Activated CD4-positive, alpha-beta T cell treated with anti-CD3 and anti-CD28 coated beads, Interleukin-2, Interleukin-4, amounts not matched to agents 100 ng/mL and 50 ng/mL, durations not matched to agents 16 hours and 8 hours (primary cell): ENCODE measurements around the gene MAGEA9.
"Not testable (repeated sequence)": the region's sequence is repeated elsewhere in the genome, so short reads cannot be mapped to it uniquely, and the experiment has no call there.

ENCODE experiments used
- DNase-seq: peaks from one replicate; pipeline ENCODE4 v3.0.0-alpha.2; 2020; ENCODE audit warnings: low spot score

The MAGEA9 gene, protein sequence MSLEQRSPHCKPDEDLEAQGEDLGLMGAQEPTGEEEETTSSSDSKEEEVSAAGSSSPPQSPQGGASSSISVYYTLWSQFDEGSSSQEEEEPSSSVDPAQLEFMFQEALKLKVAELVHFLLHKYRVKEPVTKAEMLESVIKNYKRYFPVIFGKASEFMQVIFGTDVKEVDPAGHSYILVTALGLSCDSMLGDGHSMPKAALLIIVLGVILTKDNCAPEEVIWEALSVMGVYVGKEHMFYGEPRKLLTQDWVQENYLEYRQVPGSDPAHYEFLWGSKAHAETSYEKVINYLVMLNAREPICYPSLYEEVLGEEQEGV

DNA sequence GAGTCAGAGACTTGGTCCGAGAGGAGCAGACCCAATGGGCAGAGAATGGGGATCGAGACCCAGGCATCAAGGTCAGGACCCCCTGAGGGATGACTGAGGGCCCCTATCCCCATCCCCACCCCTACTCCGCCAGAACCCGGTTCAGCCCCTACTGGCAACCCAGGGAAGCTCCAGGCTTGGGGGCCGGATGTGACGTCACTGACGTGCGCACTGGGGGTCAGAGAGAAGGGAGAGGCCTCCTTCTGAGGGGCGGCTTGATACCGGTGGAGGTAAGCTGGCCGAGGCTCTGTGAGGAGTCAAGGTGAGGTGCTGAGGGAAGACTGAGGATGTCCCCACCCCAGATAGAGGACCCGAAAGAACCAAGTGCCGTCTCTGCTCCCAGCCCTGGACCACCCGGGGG is at the start of gene MAGEA9:
MAGEA9 (plus strand) TSS at position 204 of the 400 bp plus-strand sequence. CDS start 4,281 bp downstream, outside the sequence.
- not testable (repeated sequence) for DNase-seq

DNA sequence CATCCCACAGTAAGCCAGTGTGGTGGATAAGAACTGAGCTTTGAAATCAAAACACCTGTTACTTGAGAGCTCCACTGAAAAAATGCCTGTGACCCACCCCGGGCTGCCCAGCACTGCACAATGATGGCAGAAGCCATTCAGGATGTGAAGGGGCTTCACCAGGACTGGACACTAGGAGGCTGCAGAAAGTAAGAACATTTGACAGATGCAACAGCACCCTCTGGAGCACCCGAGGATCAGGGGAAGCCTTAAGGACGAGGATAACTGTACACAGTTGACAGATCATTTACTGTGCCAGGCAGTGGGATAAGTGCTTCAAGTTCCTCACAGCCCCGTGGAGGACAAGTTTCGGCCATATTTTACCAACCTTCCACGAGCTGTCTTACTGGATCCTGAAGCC is 39.5 kb upstream of the MAGEA9 start:
- DNase-seq: not testable (repeated sequence)

DNA sequence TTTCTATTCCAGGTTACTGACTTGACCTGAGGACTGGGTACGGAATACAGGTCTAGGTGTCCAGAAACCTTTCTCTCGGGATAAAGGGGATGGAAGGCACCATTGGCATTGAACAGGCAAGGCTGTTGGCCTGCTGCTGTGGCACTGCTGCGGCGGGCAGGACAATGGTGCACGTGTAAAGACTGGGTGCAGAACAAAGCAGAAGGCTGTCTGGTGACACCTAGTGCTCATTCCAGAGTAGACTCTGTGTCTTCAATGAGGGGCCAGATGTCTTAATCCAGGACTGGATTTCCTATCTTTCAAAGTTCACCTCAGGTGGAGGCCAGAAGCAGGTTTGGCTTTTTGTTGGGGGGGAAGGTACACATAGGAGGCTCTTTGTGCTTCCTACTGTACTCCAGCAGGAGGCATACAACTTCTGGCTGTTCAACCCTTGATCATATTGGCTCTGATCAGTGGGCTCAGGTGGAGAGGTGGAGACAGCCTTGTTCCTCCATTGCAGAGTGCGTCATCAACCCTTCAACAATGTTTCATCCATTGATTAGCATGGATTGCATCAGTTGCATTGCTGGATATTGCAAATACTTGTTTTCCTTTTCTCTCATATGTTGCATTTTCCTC is 35.2 kb upstream of the MAGEA9 start:
- not testable (repeated sequence) for DNase-seq

DNA sequence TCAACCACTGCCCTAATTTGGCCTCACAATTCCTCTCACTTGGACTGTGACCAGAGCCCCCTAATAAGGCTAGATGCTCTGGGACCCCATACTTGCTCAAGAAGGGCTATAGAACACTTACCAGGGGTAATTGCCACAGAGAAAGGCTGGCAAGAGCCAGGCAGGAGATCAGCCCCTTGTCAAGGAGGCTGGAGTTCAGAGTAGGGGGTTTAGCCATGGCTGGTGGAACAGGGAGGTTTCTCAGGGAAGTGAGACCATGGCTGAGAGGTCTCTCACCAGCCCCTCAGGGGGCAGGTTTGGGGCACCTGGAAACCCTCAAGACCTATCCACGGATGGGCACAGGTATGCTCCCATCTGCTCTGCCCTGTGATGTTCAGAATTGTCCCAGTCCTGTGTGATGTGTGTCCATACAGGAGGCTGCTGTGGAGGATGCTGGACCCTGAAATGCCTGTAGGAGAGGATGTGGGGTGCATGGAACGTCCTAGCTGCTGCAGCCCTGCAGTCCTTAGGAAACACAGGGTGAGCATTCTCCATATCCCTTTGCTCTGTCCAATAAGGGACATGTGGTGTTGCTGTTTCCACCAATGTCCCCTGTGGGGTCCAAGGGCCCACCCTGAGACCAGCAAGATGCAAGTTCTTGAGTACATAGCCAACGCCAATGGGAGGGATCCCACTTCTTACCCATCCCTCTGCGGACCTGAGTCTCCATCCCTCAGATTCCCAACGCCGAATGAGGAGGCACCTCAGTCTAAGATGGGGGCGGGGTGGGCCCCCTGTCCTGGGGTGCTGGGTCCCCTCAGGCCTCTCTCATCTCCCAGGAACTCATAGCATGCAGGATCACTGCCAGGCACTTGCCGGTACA is 24.3 kb upstream of the MAGEA9 start:
- DNase-seq: no peak

DNA sequence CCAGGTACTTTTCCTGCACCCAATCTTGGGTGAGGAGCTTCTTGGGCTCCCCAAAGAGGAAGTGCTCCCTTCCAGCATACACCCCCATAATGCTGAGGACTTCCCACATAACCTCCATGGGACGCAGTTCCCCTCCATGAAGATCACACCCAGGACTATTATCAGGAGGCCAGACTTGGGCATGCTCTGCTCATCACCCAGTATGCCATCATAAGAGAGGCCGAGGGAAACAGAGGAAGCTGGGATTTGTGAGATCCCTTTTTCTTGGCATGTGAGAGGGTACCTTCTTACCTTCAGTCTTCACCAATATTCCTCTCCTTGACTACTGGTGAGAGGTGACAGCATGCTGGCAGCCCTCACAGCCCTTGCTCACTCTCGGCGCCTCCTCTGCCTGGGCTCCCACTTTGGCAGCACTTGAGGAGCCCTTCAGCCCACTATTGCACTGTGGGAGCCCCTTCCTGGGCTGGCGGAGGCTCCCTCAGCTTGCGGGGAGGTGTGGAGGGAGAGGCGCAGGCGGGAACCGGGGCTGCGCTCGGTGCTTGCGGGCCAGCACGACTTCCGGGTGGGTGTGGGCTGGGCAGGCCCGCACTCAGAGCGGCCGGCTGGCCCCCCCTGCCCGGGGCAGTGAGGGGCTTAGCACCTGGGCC is 23.5 kb upstream of the MAGEA9 start:
- DNase-seq: no peak

DNA sequence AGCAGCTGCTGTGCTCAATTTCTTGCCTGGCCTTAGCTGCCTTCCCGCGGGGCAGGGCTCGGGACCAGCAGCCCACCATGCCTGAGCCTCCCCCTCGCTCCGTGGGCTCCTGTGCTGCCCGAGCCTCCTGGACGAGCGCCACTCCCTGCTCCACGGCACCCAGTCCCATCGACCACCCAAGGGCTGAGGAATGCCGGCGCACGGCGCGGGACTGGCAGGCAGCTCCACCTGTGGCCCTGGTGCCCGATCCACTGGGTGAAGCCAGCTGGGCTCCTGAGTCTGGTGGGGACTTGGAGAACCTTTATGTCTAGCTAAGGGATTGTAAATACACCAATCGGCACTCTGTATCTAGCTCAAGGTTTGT is 23.0 kb upstream of the MAGEA9 start:
- not testable (repeated sequence) for DNase-seq

DNA sequence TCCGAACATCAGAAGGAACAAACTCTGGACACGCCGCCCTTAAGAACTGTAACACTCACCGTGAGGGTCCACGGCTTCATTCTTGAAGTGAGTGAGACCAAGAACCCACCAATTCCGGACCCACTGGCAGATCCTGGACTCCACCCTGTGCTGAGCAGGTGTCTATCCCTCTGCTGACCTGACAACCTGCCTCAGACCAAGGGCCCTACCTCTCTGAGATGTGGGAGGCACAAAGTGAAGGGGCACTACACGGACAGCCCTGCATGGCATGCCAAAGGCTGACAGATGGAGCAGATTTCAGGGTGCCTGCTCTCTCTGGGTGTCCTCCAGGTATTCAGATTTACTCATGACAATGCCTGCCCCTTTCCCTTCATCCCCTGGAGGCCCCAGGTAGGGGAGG is 21.9 kb upstream of the MAGEA9 start:
- DNase-seq: no peak

DNA sequence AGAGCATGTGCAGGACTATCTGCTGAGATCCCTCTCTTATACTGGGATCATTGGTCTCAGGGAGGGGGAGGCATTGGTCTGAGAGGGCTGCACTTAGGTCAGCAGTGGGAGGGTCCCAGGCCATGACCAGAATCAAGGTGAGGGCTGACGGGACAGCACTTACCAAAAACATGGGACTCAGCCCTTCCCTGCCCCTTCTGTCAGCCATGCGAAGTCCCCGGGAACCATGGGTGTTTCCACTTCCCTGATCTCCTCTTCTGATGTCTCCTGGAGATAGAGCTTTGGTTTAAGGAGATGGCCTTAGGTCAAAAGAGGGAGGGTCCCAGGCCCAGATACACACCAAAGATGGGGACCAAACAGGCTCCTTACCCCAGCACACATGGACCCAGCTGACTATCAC is 20.8 kb upstream of the MAGEA9 start:
- DNase-seq: no peak

DNA sequence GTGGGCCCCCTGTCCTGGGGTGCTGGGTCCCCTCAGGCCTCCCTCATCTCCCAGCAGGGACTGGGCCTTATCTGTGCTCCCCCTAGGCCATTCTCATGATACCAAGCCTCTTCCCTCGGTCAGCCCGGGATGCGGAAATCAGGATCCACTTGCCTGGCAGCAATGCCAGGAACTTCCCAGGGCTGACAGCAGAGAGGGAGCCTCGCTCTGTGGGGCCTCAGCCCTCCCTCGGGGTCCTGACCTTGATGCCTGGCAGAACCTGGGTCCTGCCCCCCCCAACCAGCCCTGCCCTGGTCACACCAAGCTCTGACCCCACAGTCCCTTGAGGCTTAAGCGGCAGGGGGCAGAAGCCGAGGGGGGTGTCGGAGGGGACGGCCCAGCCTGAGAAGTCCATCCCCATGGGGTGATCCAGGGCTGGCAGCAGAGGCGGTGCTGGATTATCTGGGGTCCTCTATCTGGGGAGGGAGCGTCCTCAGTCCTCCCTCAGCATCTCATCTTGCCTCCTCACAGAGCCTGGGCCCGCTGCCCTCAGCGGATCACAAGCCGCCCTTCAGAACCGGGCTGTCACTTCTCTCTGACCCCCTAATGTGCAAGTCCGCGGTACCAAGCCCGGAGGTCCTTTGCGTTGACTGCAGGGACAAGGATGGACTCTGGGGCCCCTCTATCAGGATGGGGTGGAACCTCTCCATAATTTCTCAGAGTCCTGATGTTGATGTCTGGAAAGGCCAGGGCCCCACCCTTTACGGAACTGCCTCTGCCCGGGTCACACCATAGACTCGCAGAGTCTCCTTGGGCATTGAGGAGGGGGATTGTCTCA is 19.7 kb upstream of the MAGEA9 start:
- not testable (repeated sequence) for DNase-seq

DNA sequence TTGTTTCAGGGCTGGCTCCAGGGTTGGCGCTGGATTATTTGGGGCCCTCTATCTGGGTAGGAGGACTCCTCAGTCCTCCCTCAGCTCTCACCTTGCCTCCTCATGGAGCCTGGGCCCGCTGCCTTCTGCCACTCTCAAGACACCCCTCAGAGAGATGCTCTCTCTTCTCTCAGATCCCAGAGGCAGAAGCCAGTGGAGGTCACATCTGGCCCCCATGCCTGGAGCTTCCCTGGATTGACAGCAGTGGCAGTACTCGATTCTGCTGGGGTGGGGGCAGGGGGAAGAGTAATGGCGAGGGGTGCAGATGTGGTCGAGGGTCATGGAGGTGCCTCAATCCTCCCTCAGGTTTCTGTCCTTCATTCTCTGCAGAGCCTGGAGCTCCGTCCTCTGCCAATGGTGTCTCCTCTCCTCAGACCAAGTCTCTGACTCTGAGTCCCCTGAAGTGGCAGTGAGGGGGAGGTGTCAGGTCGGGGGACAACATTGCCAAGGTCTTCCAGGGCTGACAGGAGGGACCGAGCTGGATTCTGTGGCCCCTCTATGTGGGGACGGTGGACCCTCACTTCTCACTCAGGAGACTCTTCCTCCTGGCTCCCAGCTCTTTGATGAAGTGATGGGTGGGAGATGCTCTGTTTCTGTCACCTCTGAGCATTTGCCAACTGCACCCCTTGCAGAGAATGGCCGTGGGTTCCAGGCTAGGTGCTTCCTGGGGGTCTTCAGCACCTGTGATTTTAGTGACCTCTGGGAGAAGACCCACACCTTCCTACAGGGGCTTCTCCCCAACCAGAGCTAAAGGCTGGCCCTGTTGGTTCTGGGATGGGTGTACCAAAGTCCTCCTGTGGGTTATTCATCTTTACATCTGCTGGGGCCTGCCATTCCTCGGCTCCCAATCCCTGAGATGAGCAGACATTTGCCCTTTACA is 18.8 kb upstream of the MAGEA9 start:
- DNase-seq: no peak

DNA sequence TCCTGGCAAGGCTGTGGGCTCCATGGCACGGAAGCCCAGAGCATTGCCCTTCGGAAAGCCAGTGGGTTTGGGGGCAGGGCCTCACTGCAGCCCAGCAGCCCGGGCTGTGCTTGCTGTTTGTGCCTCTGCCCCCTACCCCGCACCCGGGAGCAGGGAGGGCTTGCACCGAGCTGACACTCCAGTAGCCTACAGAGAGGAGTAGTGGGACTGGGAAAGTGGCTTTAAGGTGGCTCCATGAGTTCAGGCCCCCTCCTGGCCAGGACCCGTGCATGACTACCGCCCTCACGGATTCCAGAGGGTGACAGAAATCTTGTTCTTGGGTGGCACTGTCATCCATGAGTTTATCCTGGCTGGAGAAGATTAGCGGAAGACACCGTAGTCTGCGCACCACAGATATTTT is 11.4 kb upstream of the MAGEA9 start:
- not testable (repeated sequence) for DNase-seq

DNA sequence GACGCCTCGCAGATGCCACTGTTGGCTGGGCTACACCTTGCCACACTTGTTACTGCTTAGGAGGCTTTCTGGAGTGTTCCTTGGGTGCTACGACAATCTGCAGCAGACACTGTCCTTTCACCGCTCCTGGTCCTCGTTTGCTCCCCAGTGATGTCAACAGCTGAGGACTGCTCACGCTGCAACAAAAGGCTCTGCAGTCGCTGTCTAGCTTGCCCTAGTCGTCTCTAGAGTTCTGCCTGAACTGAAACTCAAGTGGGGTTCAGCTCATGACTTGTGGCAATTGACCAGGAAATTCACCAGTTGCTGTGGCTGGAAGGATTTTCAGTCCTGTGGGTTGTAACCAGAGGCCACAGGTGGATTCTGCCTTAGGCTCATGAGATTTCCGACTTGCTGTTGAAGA is 8.7 kb upstream of the MAGEA9 start:
- not testable (repeated sequence) for DNase-seq

DNA sequence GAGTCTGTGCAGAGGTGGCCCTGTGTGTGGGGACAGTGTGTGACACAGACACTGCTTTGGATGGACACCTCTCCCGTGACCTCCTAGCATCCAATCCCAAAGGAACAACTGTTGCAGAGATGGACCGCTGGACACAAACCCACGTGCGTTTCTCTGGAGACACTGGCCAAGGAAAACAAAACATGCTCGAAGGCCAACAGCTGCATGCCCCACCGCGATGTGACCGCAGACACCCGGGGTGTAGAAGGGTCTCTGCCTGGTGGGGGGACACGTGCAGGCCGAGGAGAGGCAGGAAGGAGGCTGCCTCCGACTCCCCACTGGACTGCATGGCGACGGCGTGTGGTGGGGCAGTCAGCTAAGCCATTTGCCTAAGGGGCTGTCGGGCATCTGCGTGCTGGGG is 8.0 kb upstream of the MAGEA9 start, which contains the start of gene HSFX1:
HSFX1 (plus strand) TSS at position 301 of the 400 bp plus-strand sequence. CDS start 614 bp downstream, outside the sequence.
- not testable (repeated sequence) for DNase-seq

DNA sequence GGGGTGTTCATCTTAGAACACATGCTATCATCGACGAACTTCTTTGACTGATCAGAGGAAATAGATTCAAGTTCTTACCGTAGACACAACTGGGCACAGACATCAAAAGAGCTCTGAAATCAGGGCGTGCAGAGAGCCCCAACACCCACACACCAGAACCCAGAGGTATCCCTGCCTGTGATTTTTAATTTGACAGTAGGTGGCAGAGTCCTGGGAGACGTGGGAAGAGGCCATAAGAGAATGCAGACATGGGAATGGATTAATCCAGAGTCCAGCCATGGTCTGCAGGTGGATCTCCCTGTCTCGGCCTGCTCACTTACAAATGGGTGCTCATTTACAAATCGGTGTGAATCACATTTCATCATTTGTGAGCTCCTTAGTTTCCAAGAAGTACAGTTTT is 3.7 kb upstream of the MAGEA9 start:
- DNase-seq: not testable (repeated sequence)

DNA sequence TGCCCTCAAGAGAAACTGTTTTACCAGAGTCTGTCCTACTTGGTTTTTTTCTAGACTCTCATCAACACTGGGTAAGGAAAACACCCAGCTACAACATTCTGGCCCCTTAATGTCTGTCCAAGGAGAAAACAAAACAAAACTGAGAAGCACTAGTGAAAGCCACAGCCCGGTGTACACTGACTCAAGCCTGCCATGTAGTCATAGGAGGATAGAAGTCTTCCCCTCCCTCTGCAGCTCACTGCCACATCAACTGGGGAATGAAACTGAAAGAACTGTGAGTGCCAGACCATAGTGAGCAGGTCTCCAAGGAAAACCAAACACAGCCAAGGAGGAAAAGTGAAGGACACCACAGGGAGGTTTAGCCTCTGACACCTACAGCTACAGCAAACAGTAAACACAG is 13.8 kb downstream of the MAGEA9 start:
- DNase-seq: not testable (repeated sequence)

DNA sequence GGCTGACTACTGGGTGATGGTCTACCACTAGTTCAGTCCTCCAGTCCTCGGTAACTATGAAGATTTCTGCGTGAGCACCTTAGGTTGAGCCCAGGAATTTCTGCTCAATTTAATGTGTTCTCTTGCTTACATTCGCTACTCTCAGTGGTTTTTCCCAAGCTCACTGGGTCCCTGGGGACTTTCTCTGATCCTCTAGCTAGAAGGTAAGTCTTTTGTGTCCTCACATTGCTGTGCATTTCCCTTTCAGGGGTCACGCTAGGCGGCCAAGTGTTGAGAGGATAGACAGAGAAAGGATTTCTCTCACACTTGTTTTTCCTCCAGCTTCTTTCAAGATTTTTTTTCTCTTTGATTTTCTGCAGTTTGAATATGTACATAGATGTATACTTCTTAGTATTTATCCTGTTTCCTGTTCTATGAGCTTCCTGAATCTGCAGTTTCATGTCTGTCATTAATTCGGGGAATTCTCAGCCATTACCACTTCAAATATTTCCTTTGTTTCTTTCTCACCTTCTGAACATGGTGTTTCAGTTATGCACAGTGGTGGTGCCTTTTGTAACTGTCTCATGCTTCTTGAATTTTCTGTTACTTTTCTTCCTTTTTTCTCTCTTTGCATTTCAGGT is 17.5 kb downstream of the MAGEA9 start:
- no peak for DNase-seq

DNA sequence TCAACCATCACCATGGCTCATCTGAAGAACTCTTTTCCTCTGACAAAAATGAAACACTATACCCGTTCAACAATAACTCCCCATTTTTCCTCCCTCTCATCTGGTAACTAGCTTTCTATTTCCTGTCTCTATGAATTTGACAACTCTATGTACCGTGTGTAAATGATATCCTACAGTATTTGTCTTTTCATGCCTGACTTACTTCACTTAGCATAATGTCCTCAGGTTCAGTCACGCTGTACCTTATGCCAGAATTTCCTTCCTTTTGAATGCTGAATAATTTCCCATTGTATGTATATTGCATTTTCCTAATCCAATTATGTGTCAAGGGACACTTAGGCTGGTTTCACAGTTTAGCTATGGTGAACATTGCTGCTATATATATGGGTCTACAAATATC is 18.2 kb downstream of the MAGEA9 start:
- DNase-seq: no peak

DNA sequence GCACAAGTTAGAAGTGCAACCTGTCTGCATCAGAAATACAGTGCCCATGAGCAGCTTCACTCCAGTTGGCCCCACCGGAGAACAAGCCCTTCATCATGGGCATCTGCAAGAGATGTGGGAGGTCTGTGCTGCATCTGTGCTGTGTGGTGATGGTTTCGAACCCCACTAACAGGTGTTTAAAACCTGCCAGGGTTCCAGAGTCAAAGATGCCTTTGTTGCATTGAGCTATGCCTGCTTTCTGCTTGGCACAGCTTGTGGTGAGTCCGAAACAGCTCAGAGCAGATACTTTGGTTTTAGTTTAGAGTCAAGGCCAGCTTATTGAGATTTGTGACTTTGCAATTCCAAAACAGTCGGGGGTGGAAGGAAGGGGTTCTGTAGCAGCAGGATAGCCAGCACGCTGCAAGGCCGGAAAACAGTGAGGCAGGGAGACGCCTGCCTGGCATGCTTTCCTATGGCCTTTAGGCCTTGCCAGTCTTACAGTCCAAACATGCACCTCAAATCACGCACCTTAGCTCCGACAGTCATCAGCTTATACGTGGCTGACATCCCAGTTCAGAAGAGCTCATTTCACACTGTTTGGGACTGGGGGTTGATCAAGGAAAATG is 21.8 kb downstream of the MAGEA9 start:
- no peak for DNase-seq

DNA sequence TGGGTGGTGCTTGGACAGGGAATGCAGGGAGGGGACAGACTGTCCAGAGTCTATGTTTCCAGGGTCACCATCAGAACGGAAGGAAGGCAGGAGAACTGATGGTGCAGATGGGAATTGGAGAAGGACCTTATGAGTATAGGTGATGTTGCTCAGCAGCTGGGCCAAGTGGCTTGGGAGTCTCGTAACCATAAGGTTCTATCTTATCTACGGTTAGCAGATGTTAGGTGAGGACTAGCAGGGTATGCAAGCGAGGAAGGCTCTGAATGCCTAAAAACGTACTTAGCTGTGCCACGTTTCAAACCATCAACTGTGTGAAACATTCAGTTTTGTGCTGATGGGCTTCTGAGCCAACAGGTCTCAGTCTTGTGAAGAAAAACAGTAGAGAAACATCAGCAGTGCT is 22.4 kb downstream of the MAGEA9 start:
- no peak for DNase-seq
